GM12878 (cell line): ENCODE data around the gene TMEM150B. TPM values are rescaled to one million over a fixed set of nuclear protein-coding genes. Genes with fewer than 3 reads are reported as not detected.

ENCODE experiments used
- ATAC-seq: fragments of 200-7000 bp; cut with Tn5 transposase; 3 replicates; pipeline ENCODE4 v1.9.1; 2020; ENCODE audit warnings: mild to moderate bottlenecking, moderate library complexity
- BruUV-seq: library from RNA; stranded (reverse); fragments of 400-500 nt; replicated peaks from 2 replicates; lab custom pipeline; 2021; lab: Mats Ljungman, UMichigan
- CTCF ChIA-PET: fragments of 300-600 bp; sonication (Branson Sonifier 250); formaldehyde crosslinking; extraction: SDS; loops from one replicate; lab custom pipeline; 2021; ENCODE audit warnings: inconsistent platforms; lab: Yijun Ruan, JAX
- POLR2A ChIA-PET: fragments of 350-600 bp; formaldehyde crosslinking; extraction: SDS; loops from one replicate; lab custom pipeline; 2021; ENCODE audit warnings: inconsistent platforms; lab: Charles Lee
- RAD21 ChIA-PET: fragments of 300-600 bp; sonication (Branson Sonifier 250); formaldehyde crosslinking; loops from one replicate; lab custom pipeline; 2023; ENCODE audit warnings: antibody characterized with exemption; ENCODE audit not compliant: unreplicated experiment; lab: Charles Lee
- SMC1A ChIA-PET: fragments of 300-600 bp; sonication (Branson Sonifier 250); formaldehyde crosslinking; loops from one replicate; lab custom pipeline; 2023; ENCODE audit not compliant: unreplicated experiment, uncharacterized antibody; lab: Charles Lee
- DNase-seq: peaks from one replicate; pipeline ENCODE4 v3.0.0-alpha.2; 2011; ENCODE audit warnings: low read depth, low spot score
- FAIRE-seq: peaks from 3 replicates; lab custom pipeline; 2011; peaks lifted over from hg19 to GRCh38; lab: Jason Lieb, UNC
- H2AFZ ChIP-seq: 2 replicates; pipeline ENCODE4 v1.6.0; 2011; ENCODE audit warnings: low read depth, low read length, control low read depth; ENCODE audit not compliant: control insufficient read depth
- H3K27ac ChIP-seq: 2 replicates; pipeline ENCODE4 v1.5.1; 2011; ENCODE audit warnings: control low read depth; ENCODE audit not compliant: control insufficient read depth, insufficient read depth
- H3K27me3 ChIP-seq, 2 experiments: replicated peaks in 1 of 2; 2 replicates each; pipeline versions ENCODE4 v1.6.0 to v1.6.1; 2011; ENCODE audit warnings: low read length in 1 of 2; ENCODE audit not compliant: control insufficient read depth in 2 of 2, insufficient read depth in 2 of 2
- H3K36me3 ChIP-seq, 2 experiments: 2 replicates each; pipeline ENCODE4 v1.5.1; 2011; ENCODE audit warnings: low read length in 1 of 2; ENCODE audit not compliant: control insufficient read depth in 2 of 2, insufficient read depth in 2 of 2
- H3K4me1 ChIP-seq: 2 replicates; pipeline ENCODE4 v1.6.1; 2011; ENCODE audit warnings: mild to moderate bottlenecking, low read length, moderate library complexity, mixed read lengths; ENCODE audit not compliant: control insufficient read depth, insufficient read depth
- H3K4me2 ChIP-seq: 2 replicates; pipeline ENCODE4 v1.6.0; 2011; ENCODE audit warnings: control low read depth; ENCODE audit not compliant: control insufficient read depth, insufficient read depth
- H3K4me3 ChIP-seq: fragments of 200-600 bp; sonication (generic); 2 replicates; pipeline ENCODE4 v1.5.1; 2016
- H3K79me2 ChIP-seq: 2 replicates; pipeline ENCODE4 v1.6.0; 2011; ENCODE audit warnings: low read length; ENCODE audit not compliant: control insufficient read depth, insufficient read depth
- H3K9ac ChIP-seq: 2 replicates; pipeline ENCODE4 v1.8.0; 2011; ENCODE audit warnings: low read length, control low read depth, mixed read lengths; ENCODE audit not compliant: control insufficient read depth, insufficient read depth
- H3K9me3 ChIP-seq: replicated peaks from 3 replicates; pipeline ENCODE4 v1.5.1; 2011; ENCODE audit warnings: mild to moderate bottlenecking, low read length; ENCODE audit not compliant: control insufficient read depth, insufficient read depth
- H4K20me1 ChIP-seq: 2 replicates; pipeline ENCODE4 v1.6.0; 2011; ENCODE audit not compliant: control insufficient read depth, insufficient read depth
- E4F1 ChIP-seq: fragments of 450-650 bp; IDR thresholded peaks from 2 replicates; pipeline ENCODE4 v1.6.1; 2018; ENCODE audit warnings: borderline replicate concordance, mild to moderate bottlenecking; ENCODE audit not compliant: partially characterized antibody
- RUNX3 ChIP-seq: IDR thresholded peaks from 2 replicates; pipeline ENCODE4 v1.6.1; 2012; ENCODE audit warnings: low read length, inconsistent platforms
- SMAD1 ChIP-seq: fragments of 450-650 bp; IDR thresholded peaks from 2 replicates; pipeline ENCODE4 v1.6.1; 2018; ENCODE audit warnings: mild to moderate bottlenecking, low read depth; ENCODE audit not compliant: partially characterized antibody
- ZNF622 ChIP-seq: fragments of 450-650 bp; IDR thresholded peaks from 2 replicates; pipeline ENCODE4 v1.6.1; 2017; ENCODE audit warnings: mild to moderate bottlenecking, inconsistent platforms
- WGBS: methylation state at CpG from one replicate; pipeline ENCODE4 v1.1.6; 2016; ENCODE audit warnings: low lambda C conversion rate; ENCODE audit not compliant: insufficient replicate concordance, insufficient coverage; ENCODE audit errors: missing lambda C conversion rate; 5-methylcytosine and 5-hydroxymethylcytosine counted together
- in situ Hi-C: fragments of 300-500 bp; cut with MboI; formaldehyde crosslinking; loops from 9 replicates; pipeline ENCODE4 v1.14.3; 2018; ENCODE audit warnings: mixed read lengths
- intact Hi-C: fragments of 100-400 bp; cut with micrococcal nuclease; formaldehyde crosslinking; loops from one replicate; pipeline ENCODE4 v1.14.2; 2022; ENCODE audit not compliant: unreplicated experiment
- polyA plus RNA-seq, 11 experiments: library from polyadenylated mRNA; depleted of rRNA in 4 of 11; unstranded in 6 of 11; stranded (reverse) in 5 of 11; fragments of >200 nt; fragmentation: Nextera tagmentation in 4 of 11; fragmentation: Illumina TruSeq in 1 of 11; extraction: Ambion mirVana in 4 of 11; extraction: Trizol in 1 of 11; gene quantifications; 1 replicate in 1 of 11; 2 replicates in 10 of 11; pipeline versions ENCODE4 v1.2.1 to v1.2.3, GENCODE V29; 2011 to 2016; ENCODE audit warnings: inconsistent platforms in 2 of 11, missing spikeins in 2 of 11, low read depth in 1 of 11
- total RNA-seq, 4 experiments: library from RNA; depleted of rRNA in 3 of 4; stranded (reverse); fragments of >200 nt in 3 of 4; fragmentation: Illumina TruSeq in 1 of 4; extraction: Trizol in 1 of 4; gene quantifications; 2 replicates each; pipeline versions ENCODE4 v1.2.1 to v1.2.3, GENCODE V29; 2013 to 2021
- TF ChIP-seq, protein P1 (sequence below): fragments of 450-650 bp; IDR thresholded peaks from 2 replicates; pipeline ENCODE4 v1.6.1; 2017; ENCODE audit warnings: mild to moderate bottlenecking, moderate library complexity

The TMEM150B gene
- total and polyA plus RNA-seq, 10 of the 15 experiments (the other 5 are each of a cell fraction or from before 2014, with no cell fraction given) = 0.09 to 0.23 (median 0.18) TPM; not detected in 6

DNA sequence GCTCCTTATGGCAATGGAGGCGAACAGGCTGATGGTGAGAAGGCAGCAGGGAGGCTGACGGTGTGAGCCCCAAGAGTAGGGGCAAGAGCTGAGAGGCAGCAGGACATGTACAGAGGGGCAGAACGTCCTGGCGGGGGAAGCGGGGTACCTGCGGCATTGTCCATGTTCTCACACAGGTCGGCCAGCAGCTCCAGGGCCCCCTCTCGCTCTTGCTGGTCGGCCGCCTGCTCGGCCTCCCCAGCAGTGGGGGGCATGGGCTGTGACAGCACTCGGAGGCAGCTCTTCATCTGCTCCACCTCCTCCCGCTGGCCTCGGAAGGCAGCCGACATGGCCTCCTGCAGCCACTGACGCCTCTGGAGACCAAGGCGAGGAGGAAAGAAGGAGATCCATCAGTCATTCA is 47.6 kb downstream of the TMEM150B start:
- DNase-seq (no peak), ATAC-seq (no peak), FAIRE-seq (no peak)
- no peaks in the 10 kb centered on the region for H3K27me3 ChIP-seq
- H3K9me3 ChIP-seq = no peaks in the 10 kb centered on the region; the same call in 2 of the 3 replicates
- H2AFZ ChIP-seq = no peak overlapping the region
- 91% methylated on average over 17 of the region's 17 CpGs for WGBS
- POLR2A ChIA-PET = interaction anchor here (3.1 to 6.1 kb wide), 2 partner anchors 18 to 22 kb away, joined by 39 to 86 read pairs; partner anchors contain the start of gene PPP6R1
- SMC1A ChIA-PET = interaction anchor here (0.6 to 7.6 kb wide), 5 partner anchors 9 to 24 kb away, joined by 3 to 68 read pairs (median 7); partner anchors contain the start of gene PPP6R1
- TF ChIP-seq ZNF622 (no peak), SMAD1 (no peak), E4F1 (no peak), RUNX3 (no peak)
- TF ChIP-seq, protein P1, sequence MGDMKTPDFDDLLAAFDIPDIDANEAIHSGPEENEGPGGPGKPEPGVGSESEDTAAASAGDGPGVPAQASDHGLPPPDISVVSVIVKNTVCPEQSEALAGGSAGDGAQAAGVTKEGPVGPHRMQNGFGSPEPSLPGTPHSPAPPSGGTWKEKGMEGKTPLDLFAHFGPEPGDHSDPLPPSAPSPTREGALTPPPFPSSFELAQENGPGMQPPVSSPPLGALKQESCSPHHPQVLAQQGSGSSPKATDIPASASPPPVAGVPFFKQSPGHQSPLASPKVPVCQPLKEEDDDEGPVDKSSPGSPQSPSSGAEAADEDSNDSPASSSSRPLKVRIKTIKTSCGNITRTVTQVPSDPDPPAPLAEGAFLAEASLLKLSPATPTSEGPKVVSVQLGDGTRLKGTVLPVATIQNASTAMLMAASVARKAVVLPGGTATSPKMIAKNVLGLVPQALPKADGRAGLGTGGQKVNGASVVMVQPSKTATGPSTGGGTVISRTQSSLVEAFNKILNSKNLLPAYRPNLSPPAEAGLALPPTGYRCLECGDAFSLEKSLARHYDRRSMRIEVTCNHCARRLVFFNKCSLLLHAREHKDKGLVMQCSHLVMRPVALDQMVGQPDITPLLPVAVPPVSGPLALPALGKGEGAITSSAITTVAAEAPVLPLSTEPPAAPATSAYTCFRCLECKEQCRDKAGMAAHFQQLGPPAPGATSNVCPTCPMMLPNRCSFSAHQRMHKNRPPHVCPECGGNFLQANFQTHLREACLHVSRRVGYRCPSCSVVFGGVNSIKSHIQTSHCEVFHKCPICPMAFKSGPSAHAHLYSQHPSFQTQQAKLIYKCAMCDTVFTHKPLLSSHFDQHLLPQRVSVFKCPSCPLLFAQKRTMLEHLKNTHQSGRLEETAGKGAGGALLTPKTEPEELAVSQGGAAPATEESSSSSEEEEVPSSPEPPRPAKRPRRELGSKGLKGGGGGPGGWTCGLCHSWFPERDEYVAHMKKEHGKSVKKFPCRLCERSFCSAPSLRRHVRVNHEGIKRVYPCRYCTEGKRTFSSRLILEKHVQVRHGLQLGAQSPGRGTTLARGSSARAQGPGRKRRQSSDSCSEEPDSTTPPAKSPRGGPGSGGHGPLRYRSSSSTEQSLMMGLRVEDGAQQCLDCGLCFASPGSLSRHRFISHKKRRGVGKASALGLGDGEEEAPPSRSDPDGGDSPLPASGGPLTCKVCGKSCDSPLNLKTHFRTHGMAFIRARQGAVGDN = no peak
- H3K9ac ChIP-seq = no peak overlapping the region
- peaks cover 0 to 3% of the 10 kb centered on the region in 2 experiments; a peak in 1 of 4 replicates for H3K36me3 ChIP-seq
- H3K27ac ChIP-seq = peak overlapping the region; percentile 80; the same call in 1 of the 2 replicates
- peak overlapping the region; percentile 92 for H3K4me2 ChIP-seq
- no TSS peak for BruUV-seq
- intact Hi-C loops (no loop called here), in situ Hi-C loops (no loop called here)
- CTCF ChIA-PET = interaction anchor here (1.0 to 2.6 kb wide), 4 partner anchors 15 to 22 kb away, joined by 3 to 6 read pairs (median 5); no protein-coding TSS in a partner anchor
- H3K4me3 ChIP-seq = 0 out of 2 replicates have a peak overlapping the region, but pooled peaks have one; percentile 10
- H3K79me2 ChIP-seq = no peaks in the 10 kb centered on the region; the same call in 1 of the 2 replicates
- RAD21 ChIA-PET = interaction anchor here (1.3 to 3.8 kb wide), 2 partner anchors 18 to 22 kb away, joined by 4 to 46 read pairs; partner anchors contain the start of gene PPP6R1
- H4K20me1 ChIP-seq = no peaks in the 10 kb centered on the region
- peaks cover 42% of the 10 kb centered on the region for H3K4me1 ChIP-seq
